ENCODE measurements around the gene HERC6. TPM values are rescaled to one million over a fixed set of nuclear protein-coding genes. Genes with fewer than 3 reads are reported as not detected.

Gene HERC6
- total and polyA plus RNA-seq, 2 of the 8 experiments (the other 6 are each of a cell fraction or from before 2014, with no cell fraction given): 3.7 to 3.8 TPM

DNA sequence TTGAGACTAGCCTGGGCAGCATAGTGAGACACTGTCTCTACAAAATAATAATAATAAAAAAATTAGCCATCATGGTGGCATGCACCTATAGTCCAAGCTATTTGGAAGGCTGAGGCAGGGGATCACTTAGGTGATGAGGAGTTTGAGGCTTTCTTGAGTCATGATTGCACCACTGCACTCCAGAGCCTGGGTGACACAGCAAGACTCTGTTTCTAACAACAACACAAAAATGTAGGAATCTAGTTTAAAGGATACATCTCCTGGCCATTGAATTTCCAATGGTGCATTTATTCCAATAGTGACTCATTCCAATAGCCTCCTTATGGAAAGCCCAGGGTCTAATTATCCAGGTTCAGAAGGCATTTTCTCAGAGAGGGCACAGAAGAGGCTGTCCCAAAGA, 21.9 kb upstream of the HERC6 start (continued):
- TF ChIP-seq SIRT6 (IDR thresholded peaks at IDR 0.05; ENCODE audit: low read length): no peak

All from H1 (cell line).